RPMI8226 (cell line): ENCODE results near the gene RAD51B.
"Not testable (repeated sequence)": the region's sequence is repeated elsewhere in the genome, so short reads cannot be mapped to it uniquely, and the experiment has no call there.

Experiments used
- DNase-seq: peaks from one replicate; pipeline ENCODE4 v3.0.0-alpha.2; 2015

The RAD51B gene

GRCh38 chr14:68285421-68286179 lies 466.0 kb downstream of the RAD51B start:
- no peak for DNase-seq

- no peak for DNase-seq
Measured at GRCh38 chr14:68286667-68287066, 467.1 kb downstream of the RAD51B start.

- not testable (repeated sequence) for DNase-seq
Measured at GRCh38 chr14:68289452-68289851, 469.9 kb downstream of the RAD51B start.

GRCh38 chr14:68291820-68292219 lies 472.2 kb downstream of the RAD51B start:
- no peak for DNase-seq

- DNase-seq, result peak; percentile 52
Measured at GRCh38 chr14:68292441-68293215, 473.0 kb downstream of the RAD51B start.

GRCh38 chr14:68293404-68293803 lies 473.8 kb downstream of the RAD51B start:
- DNase-seq, result no peak

GRCh38 chr14:68295316-68295816 lies 475.8 kb downstream of the RAD51B start:
- no peak for DNase-seq

GRCh38 chr14:68297039-68297438 lies 477.5 kb downstream of the RAD51B start:
- DNase-seq, result no peak

- DNase-seq, result no peak
Measured at GRCh38 chr14:68297876-68298468, 478.4 kb downstream of the RAD51B start.

GRCh38 chr14:68300608-68301007 lies 481.0 kb downstream of the RAD51B start:
- DNase-seq, result no peak

- no peak for DNase-seq
Measured at GRCh38 chr14:68301219-68301618, 481.6 kb downstream of the RAD51B start.

GRCh38 chr14:68302938-68303337 lies 483.4 kb downstream of the RAD51B start:
- not testable (repeated sequence) for DNase-seq

- no peak for DNase-seq
Measured at GRCh38 chr14:68305738-68306137, 486.2 kb downstream of the RAD51B start.

GRCh38 chr14:68306265-68306933 lies 486.8 kb downstream of the RAD51B start:
- no peak for DNase-seq

- DNase-seq, result no peak
Measured at GRCh38 chr14:68306934-68307789, 487.6 kb downstream of the RAD51B start.

- no peak for DNase-seq
Measured at GRCh38 chr14:68307790-68308168, 488.2 kb downstream of the RAD51B start.

- DNase-seq, result no peak
Measured at GRCh38 chr14:68308726-68309520, 489.3 kb downstream of the RAD51B start.

GRCh38 chr14:68309616-68310015 lies 490.0 kb downstream of the RAD51B start:
- DNase-seq, result no peak

- DNase-seq, result no peak
Measured at GRCh38 chr14:68312300-68312699, 492.7 kb downstream of the RAD51B start.

GRCh38 chr14:68312884-68313610 lies 493.5 kb downstream of the RAD51B start:
- DNase-seq, result no peak

- DNase-seq, result no peak
Measured at GRCh38 chr14:68314642-68315041, 495.1 kb downstream of the RAD51B start.
